WTC11 (cell line): ENCODE measurements around the gene AMPD1. TPM values are rescaled to one million over a fixed set of nuclear protein-coding genes. Genes with fewer than 3 reads are reported as not detected.
A peak's percentile ranks its signal among the peaks of the same experiment; 100 is the strongest.

Experiments used
- AR ChIP-seq: fragments of 250-450 bp; sonication (Bioruptor Pico); IDR thresholded peaks from 2 replicates; pipeline ENCODE4 v1.9.0; 2021; ENCODE audit warnings: mild to moderate bottlenecking
- ARID4B ChIP-seq: sonication (generic); formaldehyde crosslinking; IDR thresholded peaks from 2 replicates; pipeline ENCODE4 v1.8.0; 2023; ENCODE audit warnings: missing genetic modification reagents, mild to moderate bottlenecking, borderline replicate concordance
- ATF3 ChIP-seq: sonication (generic); formaldehyde crosslinking; conservative IDR thresholded peaks from 2 replicates; pipeline ENCODE4 v1.8.1; 2022; ENCODE audit warnings: mild to moderate bottlenecking, missing genetic modification reagents
- ATF6 ChIP-seq: sonication (generic); formaldehyde crosslinking; IDR thresholded peaks from 2 replicates; pipeline ENCODE4 v1.8.1; 2023; ENCODE audit warnings: mild to moderate bottlenecking, missing genetic modification reagents
- ELF4 ChIP-seq: sonication (generic); formaldehyde crosslinking; IDR thresholded peaks from 2 replicates; pipeline ENCODE4 v1.8.1; 2022; ENCODE audit warnings: low read depth, mild to moderate bottlenecking, moderate library complexity, missing genetic modification reagents
- ERG ChIP-seq: fragments of 250-450 bp; sonication (Bioruptor Pico); IDR thresholded peaks from 2 replicates; pipeline ENCODE4 v1.8.0; 2021; ENCODE audit warnings: mild to moderate bottlenecking
- GABPB1 ChIP-seq: sonication (generic); formaldehyde crosslinking; IDR thresholded peaks from 2 replicates; pipeline ENCODE4 v1.8.1; 2023; ENCODE audit warnings: mild to moderate bottlenecking, missing genetic modification reagents
- GTF2I ChIP-seq: fragments of 250-450 bp; sonication (Bioruptor Pico); conservative IDR thresholded peaks from 2 replicates; pipeline ENCODE4 v1.4.0; 2021; ENCODE audit warnings: mild to moderate bottlenecking
- MXD4 ChIP-seq: fragments of 250-450 bp; sonication (Bioruptor Pico); IDR thresholded peaks from 2 replicates; pipeline ENCODE4 v1.8.0; 2021; ENCODE audit warnings: mild to moderate bottlenecking, moderate library complexity, borderline replicate concordance
- NFATC4 ChIP-seq: fragments of 250-450 bp; sonication (Bioruptor Pico); IDR thresholded peaks from 2 replicates; pipeline ENCODE4 v1.9.0; 2021; ENCODE audit warnings: mild to moderate bottlenecking
- NR2C2 ChIP-seq: sonication (generic); formaldehyde crosslinking; IDR thresholded peaks from 2 replicates; pipeline ENCODE4 v1.8.0; 2022; ENCODE audit warnings: mild to moderate bottlenecking, missing genetic modification reagents
- PRRX2 ChIP-seq: fragments of 250-450 bp; sonication (Bioruptor Pico); IDR thresholded peaks from 2 replicates; pipeline ENCODE4 v1.8.0; 2021; ENCODE audit warnings: mild to moderate bottlenecking
- RORB ChIP-seq: fragments of 250-450 bp; sonication (Bioruptor Pico); IDR thresholded peaks from 2 replicates; pipeline ENCODE4 v1.9.0; 2021; ENCODE audit warnings: mild to moderate bottlenecking
- SOX15 ChIP-seq: fragments of 250-450 bp; sonication (Bioruptor Pico); IDR thresholded peaks from 2 replicates; pipeline ENCODE4 v1.9.0; 2021; ENCODE audit warnings: mild to moderate bottlenecking
- STAT6 ChIP-seq: sonication (generic); formaldehyde crosslinking; conservative IDR thresholded peaks from 2 replicates; pipeline ENCODE4 v1.8.1; 2023; ENCODE audit warnings: mild to moderate bottlenecking, low read depth, missing genetic modification reagents, moderate library complexity
- TEAD4 ChIP-seq: sonication (generic); formaldehyde crosslinking; IDR thresholded peaks from 2 replicates; pipeline ENCODE4 v1.8.0; 2022; ENCODE audit warnings: mild to moderate bottlenecking, missing genetic modification reagents
- USF1 ChIP-seq: sonication (generic); formaldehyde crosslinking; IDR thresholded peaks from 2 replicates; pipeline ENCODE4 v1.8.0; 2022; ENCODE audit warnings: mild to moderate bottlenecking, missing genetic modification reagents
- ZBTB43 ChIP-seq: sonication (generic); formaldehyde crosslinking; IDR thresholded peaks from 2 replicates; pipeline ENCODE4 v1.8.1; 2023; ENCODE audit warnings: mild to moderate bottlenecking, missing genetic modification reagents
- ZNF121 ChIP-seq: sonication (generic); formaldehyde crosslinking; IDR thresholded peaks from 2 replicates; pipeline ENCODE4 v1.8.0; 2023; ENCODE audit warnings: missing genetic modification reagents
- ZNF423 ChIP-seq: fragments of 250-450 bp; sonication (Bioruptor Pico); IDR thresholded peaks from 2 replicates; pipeline ENCODE4 v2.1.2; 2022; ENCODE audit warnings: mild to moderate bottlenecking, moderate library complexity
- ZSCAN18 ChIP-seq: fragments of 250-450 bp; sonication (Bioruptor Pico); IDR thresholded peaks from 2 replicates; pipeline ENCODE4 v2.1.2; 2022; ENCODE audit warnings: mild to moderate bottlenecking, moderate library complexity
- total RNA-seq: library from RNA; stranded (reverse); gene quantifications from 3 replicates; pipeline ENCODE4 v1.2.3, GENCODE V29; 2021

The AMPD1 gene
- total RNA-seq, 1 experiment from 2014 or later, result not detected

- TF ChIP-seq ZSCAN18 (CRISPR knock-in tag) (no peak), STAT6 (CRISPR knock-in tag) (no peak), NFATC4 (CRISPR knock-in tag) (peak; percentile 82), ERG (CRISPR knock-in tag) (peak; percentile 32; the same call in 1 of the 2 replicates), SOX15 (no peak), ATF3 (CRISPR knock-in tag) (no peak), ATF6 (CRISPR knock-in tag) (no peak), GTF2I (CRISPR knock-in tag) (no peak), ZNF121 (no peak), TEAD4 (no peak), RORB (CRISPR knock-in tag) (no peak), NR2C2 (no peak), GABPB1 (CRISPR knock-in tag) (peak; percentile 77), USF1 (CRISPR knock-in tag) (peak; percentile 93), ZBTB43 (CRISPR knock-in tag) (peak; percentile 40; the same call in 1 of the 2 replicates), MXD4 (CRISPR knock-in tag) (no peak), ELF4 (CRISPR knock-in tag) (no peak), AR (CRISPR knock-in tag) (peak; percentile 82; the same call in 1 of the 2 replicates), ZNF423 (CRISPR knock-in tag) (no peak), ARID4B (CRISPR knock-in tag) (peak; percentile 73; the same call in 1 of the 2 replicates), PRRX2 (CRISPR knock-in tag) (peak; percentile 92)
These were observed 21.2 kb upstream of the AMPD1 start, which contains the start of gene NRAS (continued) for GRCh38 chr1:114716304-114717170.
